A549 (cell line): ENCODE measurements around the gene AGBL4.

Source experiments
- CTCF ChIP-seq: fragments of >200 bp; sonication (Bioruptor Twin); formaldehyde crosslinking; IDR thresholded peaks from 3 replicates; pipeline ENCODE4 v1.5.1; 2016
- EP300 ChIP-seq, 2 experiments: fragments of >200 bp; sonication (Bioruptor Twin); formaldehyde crosslinking; IDR thresholded peaks; 2 replicates in 1 of 2; 3 replicates in 1 of 2; pipeline ENCODE4 v1.6.1; 2016 to 2017
- HOXB13 ChIP-seq: fragments of 250-450 bp; sonication (Bioruptor Pico); IDR thresholded peaks from 2 replicates; pipeline ENCODE4 v1.5.0; 2020; ENCODE audit warnings: low read depth, mild to moderate bottlenecking, moderate library complexity
- JUN ChIP-seq, 2 experiments: fragments of >200 bp; sonication (Bioruptor Twin); formaldehyde crosslinking; IDR thresholded peaks; 2 replicates in 1 of 2; 3 replicates in 1 of 2; pipeline ENCODE4 v1.6.1; 2016 to 2017
- MAX ChIP-seq: IDR thresholded peaks from 2 replicates; pipeline ENCODE4 v1.6.1; 2012
- MYC ChIP-seq: IDR thresholded peaks from 2 replicates; pipeline ENCODE4 v1.6.1; 2012; ENCODE audit warnings: mild to moderate bottlenecking, inconsistent platforms, low read length, improper control_type of control experiment, borderline replicate concordance
- POLR2A ChIP-seq: IDR thresholded peaks from 2 replicates; pipeline ENCODE4 v1.6.1; 2012; ENCODE audit warnings: mild to moderate bottlenecking, low read length
- REST ChIP-seq: fragments of 200-600 bp; sonication (generic); IDR thresholded peaks from 2 replicates; pipeline ENCODE4 v1.6.1; 2016; ENCODE audit warnings: antibody characterized with exemption, mild to moderate bottlenecking, moderate library complexity
- ZC3H11A ChIP-seq: fragments of 450-650 bp; IDR thresholded peaks from 2 replicates; pipeline ENCODE4 v1.6.1; 2014; ENCODE audit warnings: antibody characterized with exemption, mild to moderate bottlenecking
- TF ChIP-seq, protein P1 (sequence below): fragments of 150-350 bp; IDR thresholded peaks from 2 replicates; pipeline ENCODE4 v1.6.1; 2014; ENCODE audit warnings: low read depth, mild to moderate bottlenecking, low read length
- TF ChIP-seq, protein P2 (sequence below): fragments of 250-450 bp; sonication (Bioruptor Pico); IDR thresholded peaks from 2 replicates; pipeline ENCODE4 v1.5.0; 2021; ENCODE audit warnings: mild to moderate bottlenecking, moderate library complexity, borderline replicate concordance
- TF ChIP-seq, protein P3 (sequence below): IDR thresholded peaks from 2 replicates; pipeline ENCODE4 v1.6.1; 2012; ENCODE audit warnings: low read depth, borderline replicate concordance

GRCh38 chr1:48844187-48844586 lies 1179.6 kb downstream of the AGBL4 start:
- no peak for TF ChIP-seq MAX
- no peak for TF ChIP-seq CTCF
- TF ChIP-seq ZC3H11A = no peak
- TF ChIP-seq, protein P1, sequence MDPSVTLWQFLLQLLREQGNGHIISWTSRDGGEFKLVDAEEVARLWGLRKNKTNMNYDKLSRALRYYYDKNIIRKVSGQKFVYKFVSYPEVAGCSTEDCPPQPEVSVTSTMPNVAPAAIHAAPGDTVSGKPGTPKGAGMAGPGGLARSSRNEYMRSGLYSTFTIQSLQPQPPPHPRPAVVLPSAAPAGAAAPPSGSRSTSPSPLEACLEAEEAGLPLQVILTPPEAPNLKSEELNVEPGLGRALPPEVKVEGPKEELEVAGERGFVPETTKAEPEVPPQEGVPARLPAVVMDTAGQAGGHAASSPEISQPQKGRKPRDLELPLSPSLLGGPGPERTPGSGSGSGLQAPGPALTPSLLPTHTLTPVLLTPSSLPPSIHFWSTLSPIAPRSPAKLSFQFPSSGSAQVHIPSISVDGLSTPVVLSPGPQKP = no peak
- TF ChIP-seq, protein P2, sequence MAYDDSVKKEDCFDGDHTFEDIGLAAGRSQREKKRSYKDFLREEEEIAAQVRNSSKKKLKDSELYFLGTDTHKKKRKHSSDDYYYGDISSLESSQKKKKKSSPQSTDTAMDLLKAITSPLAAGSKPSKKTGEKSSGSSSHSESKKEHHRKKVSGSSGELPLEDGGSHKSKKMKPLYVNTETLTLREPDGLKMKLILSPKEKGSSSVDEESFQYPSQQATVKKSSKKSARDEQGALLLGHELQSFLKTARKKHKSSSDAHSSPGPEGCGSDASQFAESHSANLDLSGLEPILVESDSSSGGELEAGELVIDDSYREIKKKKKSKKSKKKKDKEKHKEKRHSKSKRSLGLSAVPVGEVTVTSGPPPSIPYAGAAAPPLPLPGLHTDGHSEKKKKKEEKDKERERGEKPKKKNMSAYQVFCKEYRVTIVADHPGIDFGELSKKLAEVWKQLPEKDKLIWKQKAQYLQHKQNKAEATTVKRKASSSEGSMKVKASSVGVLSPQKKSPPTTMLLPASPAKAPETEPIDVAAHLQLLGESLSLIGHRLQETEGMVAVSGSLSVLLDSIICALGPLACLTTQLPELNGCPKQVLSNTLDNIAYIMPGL (CRISPR knock-in tag) = no peak
- TF ChIP-seq MYC = no peak
- no peak for TF ChIP-seq POLR2A
- no peak for TF ChIP-seq HOXB13 (CRISPR knock-in tag)
- no peak for TF ChIP-seq REST
- TF ChIP-seq EP300 (IDR thresholded peaks at IDR 0.05) = no peak
- no peak for TF ChIP-seq JUN (IDR thresholded peaks at IDR 0.05)
- TF ChIP-seq, protein P3, sequence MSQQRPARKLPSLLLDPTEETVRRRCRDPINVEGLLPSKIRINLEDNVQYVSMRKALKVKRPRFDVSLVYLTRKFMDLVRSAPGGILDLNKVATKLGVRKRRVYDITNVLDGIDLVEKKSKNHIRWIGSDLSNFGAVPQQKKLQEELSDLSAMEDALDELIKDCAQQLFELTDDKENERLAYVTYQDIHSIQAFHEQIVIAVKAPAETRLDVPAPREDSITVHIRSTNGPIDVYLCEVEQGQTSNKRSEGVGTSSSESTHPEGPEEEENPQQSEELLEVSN = no peak
